ENCODE results near the gene GLB1L3.

GLB1L3 gene

DNA sequence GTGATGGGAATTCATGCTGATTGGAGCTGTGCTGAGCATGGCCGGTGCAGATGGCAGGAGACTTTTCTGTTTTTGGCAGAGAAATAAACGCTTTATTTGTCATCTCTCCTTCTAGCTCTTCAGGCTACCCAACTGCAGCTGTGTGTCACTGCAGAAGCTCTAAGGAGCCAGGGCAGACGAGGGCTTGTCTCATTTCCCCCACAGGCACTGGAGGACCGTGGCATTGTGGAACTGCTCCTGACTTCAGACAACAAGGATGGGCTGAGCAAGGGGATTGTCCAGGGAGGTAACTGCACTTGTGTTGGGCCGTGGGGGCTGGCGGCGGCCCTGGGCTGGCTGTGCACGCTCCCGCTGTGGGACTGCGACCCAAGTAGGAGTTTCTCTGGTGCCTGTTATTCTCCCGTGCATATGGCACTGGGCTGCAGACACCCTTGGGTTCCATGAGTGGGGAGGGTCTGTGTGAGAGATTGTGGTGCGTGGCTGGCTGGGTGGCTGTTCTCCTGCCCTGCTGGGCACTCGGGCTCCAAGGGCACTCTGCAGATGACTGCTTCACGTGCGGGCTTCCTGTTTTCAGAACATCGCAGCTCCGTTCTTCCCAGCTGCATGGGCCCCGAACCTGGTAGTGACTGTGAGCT lies 82.8 kb downstream of the GLB1L3 start:
- H3K9ac ChIP-seq (ENCODE audit: low read depth, low read length), result no peak overlapping the region
- no peaks in the 10 kb centered on the region for H3K4me1 ChIP-seq (ENCODE audit: insufficient read depth, low read length)
- no peaks in the 10 kb centered on the region for H3K9me3 ChIP-seq (ENCODE audit: control insufficient read depth, insufficient read depth, low read length)
- no peaks in the 10 kb centered on the region for H3K36me3 ChIP-seq (ENCODE audit: insufficient read depth, low read length)

DNA sequence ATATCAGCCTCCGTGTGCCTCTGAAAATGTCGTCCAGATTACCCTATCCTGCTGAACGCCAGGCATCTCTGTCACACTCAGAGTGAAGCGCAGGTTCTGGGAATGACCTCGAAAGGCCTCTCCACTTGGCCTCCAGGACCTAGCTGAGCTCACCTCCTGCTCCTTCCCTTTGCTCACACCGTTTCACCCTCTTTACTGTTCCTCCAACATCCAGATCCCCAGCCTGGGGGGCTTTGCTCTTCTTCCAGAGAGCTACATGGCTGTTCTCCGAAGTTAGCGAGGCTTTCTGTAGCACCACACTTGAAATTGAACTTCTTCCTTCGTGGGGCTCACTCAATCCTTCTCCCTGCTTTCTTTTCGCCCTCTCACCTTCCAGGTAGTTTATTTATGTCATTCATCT lies 83.5 kb downstream of the GLB1L3 start:
- H3K4me1 ChIP-seq (ENCODE audit: insufficient read depth, low read length), result no peaks in the 10 kb centered on the region
- no peak overlapping the region for H3K9ac ChIP-seq (ENCODE audit: low read depth, low read length)
- no peaks in the 10 kb centered on the region for H3K9me3 ChIP-seq (ENCODE audit: control insufficient read depth, insufficient read depth, low read length)
- no peaks in the 10 kb centered on the region for H3K36me3 ChIP-seq (ENCODE audit: insufficient read depth, low read length)

DNA sequence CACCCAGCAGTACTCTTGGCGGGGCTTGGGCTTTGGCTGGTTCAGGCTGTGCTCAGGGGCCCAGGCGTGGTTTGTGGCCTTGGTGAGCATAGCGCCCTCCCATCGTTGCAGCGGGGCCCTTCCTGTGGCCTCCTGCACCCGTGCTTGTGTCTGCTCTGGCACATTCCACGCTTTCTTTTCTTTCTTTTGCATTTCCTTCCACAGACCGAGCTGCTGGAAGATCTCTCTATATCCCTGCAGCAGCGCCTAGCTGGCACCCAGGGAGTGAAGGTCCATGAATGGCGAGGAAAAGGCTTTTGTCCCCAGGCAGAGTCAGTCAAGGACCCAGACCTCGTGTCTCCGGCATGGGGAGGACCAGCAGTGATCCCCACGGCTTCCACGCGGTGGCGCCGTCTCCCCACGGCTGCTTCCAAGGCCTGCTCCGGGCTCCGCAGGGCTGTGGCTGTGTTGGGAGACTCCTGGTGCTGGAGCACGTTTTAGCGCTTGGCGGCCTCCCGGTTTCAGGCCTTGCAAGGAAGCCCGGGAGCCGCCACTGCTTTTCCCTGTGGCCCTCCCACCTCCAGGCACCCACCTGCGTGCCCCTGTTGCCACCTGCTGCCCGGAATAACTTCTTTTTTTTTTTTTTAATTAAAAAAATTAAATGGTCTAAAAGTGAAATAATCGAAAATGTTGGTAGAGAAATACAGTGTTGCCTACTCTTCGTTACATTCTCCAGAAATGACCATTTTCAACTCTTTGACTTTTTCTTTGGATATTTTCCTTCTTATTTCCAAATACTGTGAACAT lies 84.1 kb downstream of the GLB1L3 start:
- Histone ChIP-seq H3K9me3 (ENCODE audit: control insufficient read depth, insufficient read depth, low read length) (no peaks in the 10 kb centered on the region), H3K9ac (ENCODE audit: low read depth, low read length) (no peak overlapping the region), H3K36me3 (ENCODE audit: insufficient read depth, low read length) (no peaks in the 10 kb centered on the region), H3K4me1 (ENCODE audit: insufficient read depth, low read length) (no peaks in the 10 kb centered on the region)

DNA sequence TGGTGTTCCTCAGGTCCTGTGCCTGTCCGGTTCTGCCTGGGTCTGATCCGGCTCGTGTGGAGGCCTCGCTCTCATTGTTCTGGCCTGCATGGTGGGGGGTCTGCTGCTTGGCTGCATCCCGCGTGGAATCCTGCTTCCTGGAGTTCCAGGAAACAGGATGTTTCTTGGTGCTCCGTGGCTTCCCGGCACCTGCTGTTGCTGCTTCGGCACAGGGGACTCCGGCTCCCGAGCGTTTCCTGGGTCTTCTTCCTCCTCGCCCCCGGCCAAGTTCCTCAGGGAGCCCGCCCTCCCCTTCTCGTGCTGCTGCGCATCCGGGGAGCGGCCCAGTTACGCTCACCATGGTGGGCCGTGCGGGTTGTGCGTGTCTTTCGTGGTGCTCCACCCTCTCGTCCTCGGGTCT lies 85.5 kb downstream of the GLB1L3 start:
- Histone ChIP-seq H3K9me3 (ENCODE audit: control insufficient read depth, insufficient read depth, low read length) (no peaks in the 10 kb centered on the region), H3K4me1 (ENCODE audit: insufficient read depth, low read length) (no peaks in the 10 kb centered on the region), H3K9ac (ENCODE audit: low read depth, low read length) (no peak overlapping the region), H3K36me3 (ENCODE audit: insufficient read depth, low read length) (no peaks in the 10 kb centered on the region)

DNA sequence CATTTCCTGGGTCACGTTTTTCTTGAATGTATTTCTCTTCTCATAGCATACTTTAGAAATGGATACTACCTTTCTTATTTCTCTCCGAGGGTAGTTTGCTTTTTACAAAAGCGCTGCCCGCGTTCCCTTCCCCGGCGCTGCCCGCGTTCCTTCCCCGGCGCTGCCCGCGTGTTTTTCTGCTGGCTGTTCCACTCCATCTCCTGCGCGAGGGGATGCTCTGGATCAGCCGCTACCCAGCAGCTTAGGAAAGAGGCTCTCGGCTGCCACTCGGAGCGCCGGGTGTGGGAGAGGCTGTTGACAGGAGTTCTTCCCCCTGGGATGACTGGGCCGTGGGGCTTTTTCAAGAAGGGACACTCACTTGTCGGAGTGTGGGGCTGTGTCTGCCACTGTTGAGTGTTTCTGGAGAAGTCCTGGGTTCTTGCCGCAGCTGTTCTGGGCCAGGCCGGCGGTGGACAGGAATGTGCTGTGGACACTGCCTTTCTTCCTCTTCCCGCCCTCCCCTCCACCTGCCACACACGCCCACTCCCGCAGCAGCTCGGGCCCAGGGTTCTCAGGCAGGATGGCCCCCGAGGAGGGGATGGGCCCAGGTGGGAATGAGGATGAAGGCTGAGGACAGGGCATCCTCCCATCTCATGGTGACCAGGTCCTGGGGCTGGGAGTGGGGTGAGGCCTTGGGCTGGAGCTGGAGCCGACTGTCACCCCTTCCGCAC lies 86.2 kb downstream of the GLB1L3 start:
- H3K9ac ChIP-seq (ENCODE audit: low read depth, low read length), result no peak overlapping the region
- no peaks in the 10 kb centered on the region for H3K4me1 ChIP-seq (ENCODE audit: insufficient read depth, low read length)

DNA sequence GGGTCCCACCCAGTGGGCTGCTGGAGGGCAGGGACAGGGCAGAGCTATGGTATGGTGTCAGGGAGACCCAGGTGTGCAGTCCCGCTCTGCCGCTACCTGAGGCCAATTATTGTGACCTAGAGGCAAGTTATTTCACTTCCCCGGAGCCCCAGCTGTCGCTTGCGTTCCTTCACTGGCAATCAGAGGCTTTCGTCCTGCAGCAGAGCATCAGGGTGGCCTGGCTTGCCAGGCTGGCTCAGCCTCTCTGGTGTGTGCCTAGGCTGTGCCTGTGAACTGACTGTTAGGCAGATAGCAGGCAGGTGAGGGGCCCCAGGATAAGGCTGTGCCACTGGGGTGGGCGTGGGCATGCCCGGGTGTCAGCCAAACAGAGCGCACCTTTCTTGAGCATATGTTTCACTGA lies 87.0 kb downstream of the GLB1L3 start:
- no peak overlapping the region for H3K9ac ChIP-seq (ENCODE audit: low read depth, low read length)
- H3K9me3 ChIP-seq (ENCODE audit: control insufficient read depth, insufficient read depth, low read length), result no peaks in the 10 kb centered on the region
- no peaks in the 10 kb centered on the region for H3K36me3 ChIP-seq (ENCODE audit: insufficient read depth, low read length)
- H3K4me1 ChIP-seq (ENCODE audit: insufficient read depth, low read length), result no peaks in the 10 kb centered on the region

More for the DNA sequence above, 86.2 kb downstream of the GLB1L3 start:
- Histone ChIP-seq H3K9me3 (ENCODE audit: control insufficient read depth, insufficient read depth, low read length) (no peaks in the 10 kb centered on the region), H3K36me3 (ENCODE audit: insufficient read depth, low read length) (no peaks in the 10 kb centered on the region)

DNA sequence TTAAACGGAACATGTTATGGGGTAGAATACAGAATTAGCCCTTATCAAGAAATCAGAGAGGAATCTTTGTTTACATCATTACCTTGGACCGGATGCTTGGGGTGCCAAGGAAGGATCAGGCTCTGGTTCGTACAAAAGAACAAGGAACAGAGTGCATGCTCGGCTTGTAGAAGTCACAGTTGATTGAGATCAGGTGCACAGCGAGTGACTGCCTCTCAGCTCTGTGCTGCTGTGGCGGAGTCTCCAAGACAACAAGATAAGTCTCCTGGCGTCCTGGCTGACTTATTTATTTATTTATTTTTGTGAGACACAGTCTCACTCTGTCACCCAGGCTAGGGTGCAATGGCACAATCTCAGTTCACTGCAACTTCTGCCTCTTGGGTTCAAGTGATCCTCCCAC lies 87.4 kb downstream of the GLB1L3 start:
- Histone ChIP-seq H3K9me3 (ENCODE audit: control insufficient read depth, insufficient read depth, low read length) (no peaks in the 10 kb centered on the region), H3K4me1 (ENCODE audit: insufficient read depth, low read length) (no peaks in the 10 kb centered on the region), H3K36me3 (ENCODE audit: insufficient read depth, low read length) (no peaks in the 10 kb centered on the region), H3K9ac (ENCODE audit: low read depth, low read length) (no peak overlapping the region)

DNA sequence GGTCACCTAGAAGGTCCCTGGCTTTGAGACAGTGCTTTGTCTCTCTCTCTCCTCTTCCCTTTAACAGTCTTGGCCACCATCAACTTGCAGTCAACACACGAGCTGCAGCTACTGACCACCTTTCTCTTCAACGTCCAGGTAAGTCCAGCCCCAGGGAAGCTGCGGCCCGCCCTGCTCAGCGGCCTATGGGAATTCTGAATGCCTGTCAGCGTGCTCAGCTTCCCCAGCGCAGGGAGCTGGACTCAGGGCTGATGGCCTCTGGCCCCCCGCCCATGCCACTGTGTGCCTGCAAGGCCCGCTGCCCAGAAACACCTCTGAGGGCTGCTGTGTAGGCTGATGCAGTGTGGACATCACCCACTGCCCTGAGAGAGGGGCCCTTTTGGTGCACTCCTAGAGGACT lies 88.1 kb downstream of the GLB1L3 start:
- H3K36me3 ChIP-seq (ENCODE audit: insufficient read depth, low read length), result no peaks in the 10 kb centered on the region
- H3K9ac ChIP-seq (ENCODE audit: low read depth, low read length), result no peak overlapping the region
- no peaks in the 10 kb centered on the region for H3K4me1 ChIP-seq (ENCODE audit: insufficient read depth, low read length)
- no peaks in the 10 kb centered on the region for H3K9me3 ChIP-seq (ENCODE audit: control insufficient read depth, insufficient read depth, low read length)

DNA sequence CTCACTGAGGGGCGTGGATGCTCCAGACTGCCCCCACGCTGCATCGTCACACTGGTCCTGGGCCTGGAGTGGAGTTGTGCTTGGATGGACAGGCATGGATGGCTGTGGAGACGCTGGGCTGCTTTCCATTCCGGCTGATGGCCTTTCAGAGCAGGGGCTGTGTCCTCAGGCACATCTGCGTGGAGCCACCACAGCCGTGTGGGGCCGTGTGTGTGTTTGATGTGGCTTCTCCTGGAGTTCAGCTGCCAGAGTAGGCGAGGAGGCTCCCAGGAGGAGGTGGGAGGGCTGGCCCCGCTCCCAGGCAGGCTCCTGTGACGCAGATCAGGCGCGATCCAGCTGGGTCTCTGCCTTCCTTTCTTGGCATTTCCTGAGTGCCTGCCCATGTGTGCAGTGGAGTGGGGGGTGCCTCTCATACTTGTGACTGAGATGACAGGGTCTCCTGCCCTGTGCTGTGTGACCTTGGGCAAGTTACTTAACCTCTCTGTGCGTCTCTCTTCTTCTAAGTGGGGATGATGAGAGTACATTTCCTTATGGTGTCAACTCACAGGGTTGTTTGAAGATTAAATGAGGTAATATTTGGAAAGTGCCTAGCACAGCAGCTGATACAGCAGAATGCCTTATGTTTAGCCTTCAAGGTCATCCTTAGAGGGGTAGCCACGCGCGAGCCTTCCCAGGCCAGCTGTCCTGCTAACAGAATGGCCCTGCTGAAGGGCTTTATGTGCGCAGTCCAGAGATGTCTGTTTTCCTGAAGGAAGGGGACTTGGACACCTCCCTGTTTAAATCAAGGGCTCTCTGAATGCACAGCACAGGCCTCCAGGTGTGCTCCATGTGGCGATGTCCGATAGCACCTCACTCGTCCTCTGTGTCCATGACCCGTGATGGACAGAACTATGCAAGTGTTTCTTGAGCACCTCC lies 89.1 kb downstream of the GLB1L3 start:
- H3K9ac ChIP-seq (ENCODE audit: low read depth, low read length), result no peak overlapping the region
- H3K4me1 ChIP-seq (ENCODE audit: insufficient read depth, low read length), result no peaks in the 10 kb centered on the region
- H3K36me3 ChIP-seq (ENCODE audit: insufficient read depth, low read length), result no peaks in the 10 kb centered on the region

DNA sequence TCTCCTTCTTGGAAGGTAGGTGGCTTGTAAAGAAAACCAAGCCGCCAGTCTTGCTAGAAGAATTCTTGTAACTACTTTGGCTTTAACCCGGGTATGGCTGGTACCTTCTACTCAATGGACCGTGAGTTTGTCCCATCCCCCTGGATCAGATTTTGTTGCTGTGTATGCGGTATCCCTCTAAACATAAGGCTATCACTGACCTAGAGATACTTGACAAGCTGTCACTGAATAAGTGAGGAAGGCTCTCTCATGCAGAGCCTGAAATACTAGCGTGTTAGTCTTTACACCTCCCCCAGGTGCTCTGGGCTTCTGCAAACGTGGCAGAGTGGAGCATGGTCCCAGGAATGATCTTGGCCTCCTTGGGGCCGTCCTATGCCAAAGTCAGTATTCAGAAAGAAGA lies 90.1 kb downstream of the GLB1L3 start:
- Histone ChIP-seq H3K36me3 (ENCODE audit: insufficient read depth, low read length) (no peaks in the 10 kb centered on the region), H3K4me1 (ENCODE audit: insufficient read depth, low read length) (no peaks in the 10 kb centered on the region), H3K9me3 (ENCODE audit: control insufficient read depth, insufficient read depth, low read length) (no peaks in the 10 kb centered on the region), H3K9ac (ENCODE audit: low read depth, low read length) (no peak overlapping the region)

More for the DNA sequence above, 89.1 kb downstream of the GLB1L3 start:
- H3K9me3 ChIP-seq (ENCODE audit: control insufficient read depth, insufficient read depth, low read length), result no peaks in the 10 kb centered on the region

DNA sequence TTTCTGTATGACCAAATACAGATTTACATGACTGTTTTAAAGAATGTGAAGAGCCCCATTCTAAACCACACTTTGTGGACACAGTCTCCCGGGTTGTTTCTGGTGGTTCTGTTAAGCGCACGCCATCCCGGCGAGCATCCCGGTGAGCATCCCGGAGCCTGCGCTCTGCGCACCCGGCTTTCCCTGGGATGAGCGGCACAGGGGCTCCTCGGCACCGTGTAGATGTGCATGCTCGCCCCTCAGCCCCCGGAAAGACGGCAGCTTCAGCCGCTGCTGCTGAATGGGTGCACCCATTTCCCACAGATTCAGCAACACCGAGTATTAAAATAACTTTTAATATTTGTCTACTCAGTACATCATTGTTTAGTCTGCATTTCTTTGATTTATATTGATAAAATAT lies 91.6 kb downstream of the GLB1L3 start:
- Histone ChIP-seq H3K4me1 (ENCODE audit: insufficient read depth, low read length) (no peaks in the 10 kb centered on the region), H3K36me3 (ENCODE audit: insufficient read depth, low read length) (no peaks in the 10 kb centered on the region), H3K9me3 (ENCODE audit: control insufficient read depth, insufficient read depth, low read length) (no peaks in the 10 kb centered on the region), H3K9ac (ENCODE audit: low read depth, low read length) (no peak overlapping the region)

All from ES-I3 (cell line).